Epidermal melanocyte (primary cell): ENCODE data around the gene TMCC2.
"Not testable (repeated sequence)": the region's sequence is repeated elsewhere in the genome, so short reads cannot be mapped to it uniquely, and the experiment has no call there.

Experiments
- DNase-seq: peaks from one replicate; pipeline ENCODE4 v3.0.0; 2011; ENCODE audit warnings: low spot score; ENCODE audit not compliant: insufficient read length

The TMCC2 gene

GRCh38 chr1:205214756-205215155 is 13.0 kb upstream of the TMCC2 start:
- DNase-seq = no peak

- DNase-seq = no peak
Observed at GRCh38 chr1:205216588-205216987, 11.2 kb upstream of the TMCC2 start.

GRCh38 chr1:205217418-205217817 is 10.3 kb upstream of the TMCC2 start:
- no peak for DNase-seq

GRCh38 chr1:205220421-205220820 is 7.3 kb upstream of the TMCC2 start:
- DNase-seq = no peak

DNA sequence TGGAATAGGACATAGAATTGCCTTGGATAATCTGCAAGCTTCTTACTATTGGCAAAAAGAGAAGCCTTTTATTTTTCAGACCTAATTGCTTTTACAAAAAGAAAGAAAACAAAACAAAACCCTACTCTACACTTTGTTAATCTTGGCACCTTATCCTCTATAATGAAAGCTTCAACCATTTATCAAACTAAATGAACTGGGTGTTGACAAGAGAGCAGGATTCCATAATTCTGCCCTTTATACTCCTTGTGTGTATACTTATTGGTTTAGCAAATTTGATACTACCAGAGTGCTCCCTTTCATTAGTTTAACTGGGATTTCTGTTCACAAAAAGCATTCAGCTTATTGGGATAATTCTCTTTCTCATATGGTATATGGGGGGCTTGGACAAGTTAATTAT is 3.0 kb upstream of the TMCC2 start:
- no peak for DNase-seq

- no peak for DNase-seq
Observed at GRCh38 chr1:205225901-205226765, 1.6 kb upstream of the TMCC2 start.

- no peak for DNase-seq
Observed at GRCh38 chr1:205226868-205227583, 720 bp upstream of the TMCC2 start.

DNA sequence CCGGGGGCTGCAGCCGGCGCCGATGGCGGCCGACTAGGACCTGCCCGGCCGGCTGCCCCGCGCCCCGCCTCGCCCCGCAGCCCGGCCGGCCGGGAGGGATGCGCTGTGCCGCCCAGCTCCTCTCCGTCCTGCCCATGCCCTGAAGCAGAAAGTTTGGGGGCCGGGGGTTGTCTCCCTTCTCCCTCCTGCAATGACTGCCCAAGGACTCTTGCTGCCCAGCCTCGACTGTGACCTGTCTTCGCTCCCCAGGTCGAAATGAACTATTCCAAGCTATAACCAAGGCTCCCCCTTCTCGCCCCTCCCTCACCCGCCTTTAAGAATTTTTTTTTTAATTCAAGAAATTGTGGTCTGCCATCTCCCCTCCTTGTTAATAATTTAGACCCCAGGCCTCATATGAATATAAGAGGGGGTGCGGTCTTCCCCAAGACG is 361 bp downstream of the TMCC2 start:
- DNase-seq = no peak

DNA sequence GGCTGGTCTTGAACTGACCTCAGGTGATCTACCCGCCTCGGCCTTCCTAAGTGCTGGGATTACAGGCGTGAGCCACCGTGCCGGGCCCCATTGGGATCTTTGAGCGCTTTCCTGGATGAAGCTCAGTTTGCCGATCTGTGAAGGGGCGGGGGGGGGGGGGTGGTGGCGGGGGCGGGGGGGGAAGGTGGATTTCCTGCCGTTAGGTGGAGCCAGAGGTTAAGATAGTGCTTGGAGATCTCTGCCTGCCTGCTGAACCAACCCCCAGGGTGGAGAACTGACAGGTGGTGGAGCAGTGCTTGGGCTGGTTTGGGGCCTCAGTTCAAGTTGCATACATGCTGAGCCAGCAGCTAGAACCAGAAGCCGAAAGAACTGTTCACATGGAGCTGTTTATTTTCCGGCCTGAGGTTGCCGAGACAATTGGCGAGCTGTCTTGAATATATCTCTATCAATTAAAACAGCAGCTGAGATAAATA is 1.7 kb downstream of the TMCC2 start:
- DNase-seq = peak; percentile 63

- DNase-seq = no peak
Observed at GRCh38 chr1:205229916-205230700, 2.4 kb downstream of the TMCC2 start.

GRCh38 chr1:205230982-205231381 is 3.2 kb downstream of the TMCC2 start:
- DNase-seq = no peak

DNA sequence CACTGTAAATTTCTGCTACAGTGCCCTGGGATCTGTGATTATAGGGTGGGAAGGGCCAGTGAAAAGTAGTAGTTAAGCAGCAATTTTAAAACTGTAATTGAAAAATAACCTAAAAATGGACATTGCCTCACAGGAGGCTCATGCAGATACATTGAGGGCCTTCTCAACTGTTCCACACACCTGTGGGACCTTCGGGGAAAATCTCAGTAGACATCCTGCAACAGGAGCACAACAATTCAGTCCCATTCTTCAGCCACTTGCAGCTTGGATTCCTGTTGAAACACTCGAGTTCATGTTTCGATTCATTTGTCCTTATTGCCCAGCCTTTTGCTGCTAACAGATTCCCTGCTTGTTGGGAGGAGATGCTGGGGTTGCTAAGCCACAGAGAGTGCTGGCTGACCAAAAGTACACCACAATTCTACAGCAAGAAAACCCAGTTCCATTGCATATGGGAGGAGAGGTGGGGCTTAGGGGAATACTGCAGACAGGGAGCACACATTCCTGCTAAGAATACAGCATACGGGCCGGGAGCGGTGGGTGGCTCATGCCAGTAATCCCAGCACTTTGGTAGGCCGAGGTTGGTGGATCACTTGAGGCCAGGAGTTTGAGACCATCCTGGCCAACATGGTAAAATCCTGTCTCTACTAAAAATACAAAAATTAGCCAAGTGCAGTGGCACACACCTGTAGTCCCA is 4.5 kb downstream of the TMCC2 start:
- no peak for DNase-seq

DNA sequence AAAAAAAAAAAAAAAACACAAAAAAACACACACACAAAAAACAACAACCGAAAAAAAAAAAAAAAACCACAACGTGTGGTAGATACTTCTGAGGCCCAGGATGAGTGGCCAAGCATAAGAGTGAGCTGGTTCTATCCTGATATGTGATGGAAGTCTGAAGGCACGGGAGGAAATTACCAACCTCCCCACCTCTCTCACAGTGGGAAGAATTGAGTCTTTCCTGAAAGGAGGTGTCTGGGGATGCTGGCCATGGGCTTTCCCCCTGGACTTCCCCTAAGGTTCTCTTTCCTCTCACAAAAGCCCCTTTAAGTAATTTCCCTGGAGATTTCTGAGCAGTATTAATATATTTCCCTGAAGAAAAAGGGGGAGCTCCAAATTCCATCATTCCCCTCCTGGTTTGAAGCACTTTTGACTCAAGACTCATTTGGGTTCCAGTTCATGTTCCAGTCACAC is 5.2 kb downstream of the TMCC2 start:
- no peak for DNase-seq

DNA sequence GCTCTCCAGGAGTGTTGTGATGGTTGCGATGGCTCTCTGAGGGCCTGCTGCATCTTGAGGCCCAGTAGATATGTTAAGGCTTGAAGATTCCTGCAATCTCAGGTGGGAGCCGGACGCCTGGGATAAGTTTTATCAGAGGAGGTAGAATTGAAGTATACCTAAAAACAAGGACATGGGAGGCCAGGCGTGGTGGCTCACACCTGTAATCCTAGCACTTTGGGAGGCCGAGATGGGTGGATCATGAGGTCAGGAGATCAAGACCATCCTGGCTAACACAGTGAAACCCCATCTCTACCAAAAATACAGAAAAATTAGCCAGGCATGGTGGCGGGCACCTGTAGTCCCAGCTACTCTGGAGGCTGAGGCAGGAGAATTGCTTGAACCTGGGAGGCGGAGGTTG is 6.2 kb downstream of the TMCC2 start:
- not testable (repeated sequence) for DNase-seq

GRCh38 chr1:205235951-205236350 is 8.2 kb downstream of the TMCC2 start:
- DNase-seq = no peak

- DNase-seq = no peak
Observed at GRCh38 chr1:205236526-205236925, 8.8 kb downstream of the TMCC2 start.

DNA sequence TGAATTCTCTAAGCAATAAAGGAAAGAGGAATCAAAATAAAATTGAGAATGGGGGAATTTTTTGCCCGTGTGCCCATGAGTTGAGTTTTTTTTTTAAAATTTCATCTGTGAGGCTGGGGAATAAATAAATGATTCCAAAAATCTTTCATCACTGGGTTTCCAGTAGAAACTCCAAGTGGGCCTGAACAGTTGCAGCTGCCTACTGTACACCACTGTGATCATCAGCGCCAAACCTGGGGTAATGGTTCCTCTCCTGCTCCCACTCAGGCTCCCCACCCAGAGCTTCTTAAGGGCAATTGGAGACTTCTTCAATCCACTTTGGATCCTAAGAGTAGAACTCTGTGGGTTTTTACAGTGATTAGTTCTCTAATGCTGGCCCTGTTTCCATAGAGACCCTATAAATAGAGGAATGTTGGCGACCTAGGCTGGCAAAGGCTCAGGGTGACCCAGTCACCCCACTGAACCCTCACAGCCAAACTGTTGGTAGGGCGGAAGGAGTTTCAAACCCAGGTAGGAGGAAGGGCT is 9.3 kb downstream of the TMCC2 start:
- no peak for DNase-seq

DNA sequence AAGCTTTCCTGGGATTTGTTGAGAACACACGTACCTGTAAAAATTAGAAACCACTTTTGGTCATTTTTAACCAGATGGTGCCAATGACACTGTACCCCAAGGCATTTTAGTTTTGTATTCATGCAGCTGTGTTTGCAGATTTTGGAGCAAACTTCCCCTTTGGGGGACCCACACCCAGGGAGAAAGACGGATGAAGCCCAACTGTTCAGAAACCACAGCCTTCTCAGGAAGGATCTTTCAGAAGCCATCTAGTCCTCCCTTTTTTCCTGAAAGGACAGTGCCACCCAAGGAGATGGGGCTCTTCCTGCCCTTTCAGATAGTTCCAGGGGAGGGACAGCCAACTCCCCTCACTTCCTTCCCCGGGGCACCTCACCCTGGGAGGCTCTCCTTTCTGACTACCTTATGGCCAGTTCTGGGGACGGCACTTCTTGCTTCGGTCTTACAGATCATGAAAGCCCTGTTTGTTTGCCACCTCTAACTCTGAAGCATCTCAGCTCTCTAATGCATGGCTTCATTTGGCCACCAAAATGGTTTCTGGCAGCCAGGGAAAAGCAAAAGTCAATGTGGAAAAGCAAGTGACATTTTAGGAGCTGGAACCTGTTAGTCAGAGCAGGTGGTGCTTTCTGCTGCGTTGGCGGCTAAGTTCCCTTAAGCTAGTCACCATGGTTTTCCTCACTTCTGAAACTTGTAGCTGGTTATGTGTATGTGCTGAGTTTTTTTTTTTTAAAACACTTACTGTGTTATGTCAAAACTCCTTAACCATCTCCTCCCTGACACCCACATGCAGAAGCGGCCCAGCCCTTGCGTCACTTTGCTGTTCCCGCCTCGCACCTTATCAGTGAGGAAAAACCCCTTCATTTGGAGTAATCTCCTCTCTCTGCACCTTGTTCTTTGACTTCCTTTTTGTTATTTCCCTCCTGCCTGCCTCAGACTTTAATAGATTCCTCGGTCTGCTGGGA is 10.1 kb downstream of the TMCC2 start:
- DNase-seq = no peak

GRCh38 chr1:205239078-205239477 is 11.3 kb downstream of the TMCC2 start:
- no peak for DNase-seq

GRCh38 chr1:205240118-205240517 is 12.4 kb downstream of the TMCC2 start:
- DNase-seq = no peak
